Fibroblast of skin of left biceps (primary cell): Measurements from ENCODE around the gene MEF2A.

Experiments
- DNase-seq, 2 experiments: peaks; one replicate each; pipeline ENCODE4 v3.0.0-alpha.2; 2013; ENCODE audit warnings: low read depth in 2 of 2

MEF2A gene

DNA sequence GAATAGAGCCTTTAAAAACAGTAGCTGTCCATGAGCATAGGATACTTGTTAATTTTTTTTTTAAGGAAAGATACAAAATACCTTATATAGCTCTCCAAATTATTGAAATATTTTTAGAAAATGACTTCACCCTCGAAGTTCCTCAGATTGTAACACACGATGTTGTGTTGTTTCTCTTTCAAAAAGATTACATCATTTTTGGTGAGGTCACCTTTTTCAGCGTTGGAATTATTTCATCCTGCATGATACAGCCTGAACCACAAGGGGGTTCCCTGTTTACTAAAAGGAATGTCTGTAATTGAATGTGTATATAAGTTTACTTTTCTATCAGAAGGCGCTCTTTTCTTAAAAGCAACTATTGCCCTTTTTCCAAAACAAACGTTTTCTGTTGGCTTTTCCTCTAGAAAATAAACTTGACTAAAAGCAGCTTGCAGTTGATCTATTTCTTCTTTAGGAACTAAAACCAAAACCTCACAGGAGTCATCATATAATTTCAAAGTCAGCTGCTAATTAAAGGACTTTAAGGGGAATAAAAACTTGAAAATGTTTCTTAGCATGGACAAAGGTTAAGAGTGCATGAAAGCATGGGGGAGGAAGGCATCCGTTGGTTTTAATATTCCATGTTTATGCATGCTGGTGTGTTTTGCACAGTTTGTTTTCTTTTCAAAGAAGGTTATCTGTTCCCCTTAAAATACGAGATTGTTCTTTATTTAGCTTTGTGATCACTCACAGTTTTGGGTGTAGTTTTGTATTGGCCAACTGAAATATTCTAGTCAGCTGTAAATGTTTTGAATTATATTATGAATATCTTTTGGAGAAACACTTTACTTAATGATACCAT is 138.0 kb downstream of the MEF2A start:
- peak; percentile 78 to 81 for DNase-seq

DNA sequence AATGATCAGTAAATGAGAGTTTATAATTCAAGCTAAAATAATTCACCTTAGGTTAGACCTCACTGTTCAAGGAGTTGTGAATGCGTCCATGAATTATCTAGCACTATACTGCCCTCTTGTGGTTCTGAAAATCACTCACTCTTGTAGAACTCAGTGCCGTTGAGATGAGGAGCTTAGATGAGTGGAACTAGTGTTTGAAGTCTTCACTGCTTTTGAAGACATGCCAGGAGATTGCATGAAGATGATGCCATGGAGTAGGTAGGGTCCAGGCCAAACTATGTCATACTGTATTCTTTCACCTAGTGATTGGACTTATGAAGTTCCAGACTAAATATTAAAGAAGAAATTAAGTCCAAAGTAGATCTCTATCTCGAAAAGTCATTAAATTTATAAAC is 138.7 kb downstream of the MEF2A start:
- DNase-seq = peak; percentile 59 to 62

DNA sequence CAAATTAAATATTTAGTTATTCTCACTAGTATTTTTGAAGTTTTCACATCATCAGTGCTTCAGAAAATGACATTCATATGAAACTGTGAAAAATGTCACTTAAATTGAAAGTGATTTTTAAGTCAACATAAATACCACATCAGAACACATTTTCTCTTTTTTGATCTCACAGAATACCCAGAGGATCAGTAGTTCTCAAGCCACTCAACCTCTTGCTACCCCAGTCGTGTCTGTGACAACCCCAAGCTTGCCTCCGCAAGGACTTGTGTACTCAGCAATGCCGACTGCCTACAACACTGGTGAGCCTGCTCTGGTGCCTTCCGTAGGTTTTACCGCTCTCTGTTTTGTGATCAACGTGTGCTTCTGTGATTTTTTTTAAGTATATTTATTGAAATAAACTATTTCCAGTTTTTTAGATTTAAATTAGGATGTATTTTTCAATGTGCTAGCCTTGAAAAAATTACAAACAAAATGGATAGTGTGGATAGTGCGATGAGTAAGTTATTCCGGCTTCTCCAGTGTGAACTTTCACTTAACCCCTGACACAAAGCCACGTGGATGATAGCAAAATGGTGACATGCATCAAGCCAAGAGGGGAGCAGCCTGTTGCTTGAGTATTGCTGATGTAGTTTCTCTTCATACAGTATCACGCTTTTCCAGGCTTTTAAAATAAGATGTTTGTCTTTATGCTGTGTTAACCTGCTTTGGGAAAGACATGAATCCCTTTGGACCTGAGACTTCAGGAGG is 140.9 kb downstream of the MEF2A start:
- no peak for DNase-seq

DNA sequence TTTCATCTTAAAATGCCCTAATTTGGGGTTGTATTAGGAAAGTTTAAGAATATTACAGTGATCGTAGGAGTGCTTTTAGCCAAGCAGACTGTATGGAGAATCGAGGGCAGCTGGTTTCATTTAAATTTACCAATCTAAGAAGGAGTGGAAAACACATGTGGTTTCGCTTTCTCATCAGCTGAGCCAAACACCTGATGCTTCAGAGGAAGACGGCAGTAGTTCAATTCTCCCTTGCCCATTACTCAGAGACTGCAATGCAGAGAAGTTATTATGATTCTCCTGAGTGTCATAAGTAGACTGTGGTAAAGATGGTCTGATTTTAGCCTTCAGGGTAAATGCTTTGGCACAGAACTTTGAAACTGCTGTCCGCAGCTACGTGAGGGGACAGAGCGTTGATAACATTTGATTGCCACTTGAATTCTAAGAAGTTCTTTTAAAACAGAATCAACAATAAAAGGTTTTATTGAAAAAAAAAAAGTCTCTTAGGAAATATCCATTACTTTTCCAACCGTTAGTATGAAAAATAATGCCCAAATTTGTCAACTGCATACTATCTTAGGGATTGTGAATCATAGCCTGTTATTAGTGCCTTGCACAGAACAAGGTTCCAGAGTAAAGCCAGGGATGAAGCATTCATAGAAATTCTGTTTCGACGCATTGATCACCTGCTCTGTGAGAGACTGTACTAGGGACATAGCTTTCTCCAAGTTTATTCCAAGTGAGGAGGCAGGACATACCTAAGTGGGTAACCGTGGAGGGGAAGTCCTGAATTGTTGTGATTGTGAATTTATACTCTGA is 141.9 kb downstream of the MEF2A start:
- no peak for DNase-seq

DNA sequence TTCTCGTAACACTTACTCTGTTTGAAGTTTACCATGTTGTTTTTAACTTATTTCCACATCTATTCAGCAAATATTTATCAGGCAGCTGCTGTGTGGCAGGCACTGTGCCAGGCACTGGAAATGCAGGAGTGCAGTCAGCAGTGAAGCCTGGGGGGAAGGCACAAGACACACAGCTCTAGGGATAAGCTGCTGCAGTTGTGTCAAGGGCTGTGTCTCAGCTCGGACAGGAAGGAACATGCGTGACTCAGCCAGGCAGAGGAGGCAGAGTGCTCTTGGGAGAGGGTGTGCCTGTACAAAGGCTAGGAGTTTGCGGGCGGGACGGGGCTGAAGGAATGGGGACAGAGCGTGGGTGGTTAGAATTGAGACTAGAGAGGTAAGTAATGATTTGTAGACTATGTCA is 142.8 kb downstream of the MEF2A start:
- DNase-seq = no peak

DNA sequence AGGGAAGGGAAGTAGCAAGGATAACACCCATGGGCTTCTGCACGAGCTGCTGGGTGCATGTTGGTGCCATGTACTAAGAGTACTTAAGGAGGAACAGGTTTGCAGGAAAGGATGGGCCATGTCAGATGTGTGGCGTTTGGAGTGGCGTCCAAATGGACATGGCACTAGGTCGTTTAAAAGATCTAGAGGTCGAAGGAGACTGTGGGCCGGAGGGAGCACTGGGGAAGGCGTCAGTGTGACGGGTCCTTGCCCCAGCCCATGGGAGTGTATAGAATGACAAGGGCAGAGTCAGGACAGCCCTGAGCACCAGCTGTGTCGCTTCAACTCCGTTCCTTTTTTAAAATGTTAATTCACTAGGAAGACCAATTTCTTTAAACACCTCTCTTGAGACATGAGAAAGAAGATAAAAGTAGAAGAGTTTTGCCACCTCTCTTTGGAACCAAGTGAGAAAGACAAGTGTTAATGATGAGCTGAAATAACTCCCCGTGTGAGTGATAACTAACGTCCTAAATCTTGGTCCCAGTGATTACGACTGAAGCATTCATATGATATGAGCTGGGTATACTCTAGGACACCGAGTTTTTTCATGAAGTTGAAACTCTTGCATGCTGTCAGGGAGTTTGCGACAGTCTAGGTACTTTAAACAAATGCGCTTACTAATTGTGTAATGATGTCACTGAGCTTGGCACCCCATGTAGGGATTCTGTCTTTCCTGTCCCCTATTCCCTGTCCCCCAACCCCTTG is 143.6 kb downstream of the MEF2A start:
- no peak for DNase-seq

DNA sequence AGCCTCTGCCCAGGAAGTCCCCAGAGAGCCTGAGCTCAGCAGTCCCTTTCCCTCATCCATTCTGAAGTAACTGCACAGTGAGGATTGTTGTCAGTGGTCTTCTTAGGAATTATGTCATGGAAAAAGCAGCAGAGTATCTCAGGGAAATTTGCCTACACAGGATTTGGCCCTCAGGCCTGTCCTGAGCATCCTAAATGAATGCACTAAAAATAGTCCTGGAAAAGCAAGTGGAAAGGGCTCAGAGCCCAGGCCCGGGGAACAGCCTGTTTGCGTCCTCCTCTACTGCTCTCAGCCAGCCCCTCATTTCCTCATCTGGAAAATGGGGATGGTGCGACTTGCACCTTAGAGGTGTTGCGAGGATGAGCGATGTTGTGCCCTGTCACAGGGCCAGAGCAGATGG is 145.8 kb downstream of the MEF2A start:
- no peak for DNase-seq

DNA sequence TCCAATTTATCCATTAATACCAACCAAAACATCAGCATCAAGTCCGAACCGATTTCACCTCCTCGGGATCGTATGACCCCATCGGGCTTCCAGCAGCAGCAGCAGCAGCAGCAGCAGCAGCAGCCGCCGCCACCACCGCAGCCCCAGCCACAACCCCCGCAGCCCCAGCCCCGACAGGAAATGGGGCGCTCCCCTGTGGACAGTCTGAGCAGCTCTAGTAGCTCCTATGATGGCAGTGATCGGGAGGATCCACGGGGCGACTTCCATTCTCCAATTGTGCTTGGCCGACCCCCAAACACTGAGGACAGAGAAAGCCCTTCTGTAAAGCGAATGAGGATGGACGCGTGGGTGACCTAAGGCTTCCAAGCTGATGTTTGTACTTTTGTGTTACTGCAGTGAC is 146.6 kb downstream of the MEF2A start:
- DNase-seq = no peak

DNA sequence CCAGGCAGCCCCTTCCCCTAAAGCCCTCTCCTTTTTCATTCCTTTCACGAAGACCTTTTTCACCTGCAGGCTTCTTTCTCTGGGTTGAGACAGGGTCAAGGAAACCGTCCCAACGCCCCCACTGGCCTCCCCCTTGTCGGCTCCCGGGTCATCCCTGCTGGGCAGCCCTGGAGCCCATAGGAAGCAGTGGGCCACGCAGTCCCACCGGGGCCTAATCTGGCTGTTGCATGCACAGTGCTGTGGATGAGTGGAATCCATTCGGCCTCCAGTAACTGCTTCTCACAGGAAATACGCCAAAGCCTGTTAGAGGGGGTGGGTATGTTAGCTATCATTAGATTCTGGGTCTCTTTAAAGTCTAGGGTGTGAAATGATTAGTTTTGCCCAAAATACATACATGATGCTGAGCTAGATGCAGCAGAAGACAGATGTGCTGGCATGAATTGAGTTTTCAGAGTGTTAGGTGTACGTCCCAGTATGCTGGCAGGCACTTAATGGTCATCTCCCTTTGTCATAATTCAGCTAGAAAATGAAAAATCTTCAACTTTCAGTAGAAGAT is 150.8 kb downstream of the MEF2A start:
- no peak for DNase-seq

DNA sequence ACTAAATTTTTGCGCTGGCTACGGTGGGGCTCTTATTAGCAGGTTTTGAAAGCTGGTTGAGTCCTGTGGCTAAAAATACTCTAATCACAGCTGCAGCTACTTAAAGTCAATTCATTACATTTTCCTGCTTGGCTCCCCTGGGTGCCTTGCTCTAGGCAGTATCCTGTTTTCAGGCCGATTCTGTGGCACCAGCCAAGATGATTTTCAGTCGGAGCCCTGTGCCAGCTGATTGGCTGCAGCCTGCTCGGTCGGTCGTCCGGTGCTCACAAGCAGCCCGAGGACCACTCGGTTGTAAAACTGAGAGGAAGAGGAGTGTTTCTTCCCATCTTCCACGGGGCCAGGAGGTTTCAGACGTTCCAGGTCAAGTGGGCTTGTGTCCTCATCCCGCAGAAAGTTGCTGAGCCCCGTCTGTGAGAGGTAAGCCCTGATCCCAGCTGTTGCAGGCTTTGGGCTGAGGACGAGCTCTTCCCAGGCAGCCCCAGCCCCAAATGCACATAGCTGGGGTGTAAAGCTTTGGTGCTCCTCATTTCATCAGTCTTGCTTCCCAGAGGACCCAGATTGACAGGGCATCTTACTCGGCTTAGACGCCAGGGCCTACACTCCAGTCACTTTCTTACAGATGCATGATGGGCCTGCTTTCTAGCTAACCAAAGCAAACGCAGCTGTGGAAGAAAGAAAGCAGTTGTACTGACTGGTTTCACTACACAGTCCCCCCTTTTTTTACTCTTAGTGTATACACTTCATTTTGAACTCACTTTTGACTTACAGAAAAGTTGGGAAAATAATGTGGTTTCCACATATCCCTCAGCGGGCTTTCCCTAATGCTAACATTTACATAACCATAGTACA is 151.6 kb downstream of the MEF2A start:
- DNase-seq = no peak

DNA sequence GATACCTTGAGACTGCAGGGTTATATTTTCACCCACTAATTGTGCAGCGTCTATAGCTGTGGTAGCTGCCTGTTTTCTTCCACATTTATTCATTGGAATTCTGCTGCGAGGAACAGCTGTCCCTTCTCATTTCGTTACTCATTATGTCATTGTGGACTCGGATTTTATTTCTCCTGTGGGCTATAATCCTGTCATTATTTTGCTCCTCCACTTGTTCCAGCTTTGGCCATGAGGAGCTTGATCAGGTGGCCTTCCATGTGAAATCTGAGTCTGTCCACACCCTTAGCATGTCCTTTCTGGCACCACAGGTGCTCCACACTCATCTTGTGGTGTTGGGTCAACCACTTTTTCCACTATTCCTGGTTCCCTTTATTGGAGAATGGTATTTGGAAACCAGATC is 152.6 kb downstream of the MEF2A start:
- DNase-seq = no peak

DNA sequence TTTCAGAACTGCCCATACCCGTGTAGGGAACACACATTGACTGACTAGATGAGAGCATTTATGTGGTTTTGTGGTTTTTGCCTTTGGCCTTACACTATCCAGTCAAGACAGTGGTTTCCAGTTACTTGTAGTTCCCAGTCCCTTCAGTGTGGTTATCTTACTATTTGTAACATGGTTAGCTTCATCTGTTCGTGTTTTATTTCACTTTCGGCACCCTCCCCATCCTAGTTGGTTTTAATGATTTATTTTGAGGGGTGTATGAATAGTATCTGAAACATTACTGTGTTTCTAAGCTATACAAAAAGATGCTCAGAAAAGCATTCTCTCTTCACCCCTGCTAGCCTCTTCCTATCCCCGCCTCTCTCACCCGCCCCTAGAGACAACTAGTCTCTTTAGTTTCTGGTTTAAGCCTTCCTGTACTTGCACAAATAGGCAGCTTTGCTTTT is 153.3 kb downstream of the MEF2A start:
- peak; percentile 49 for DNase-seq

DNA sequence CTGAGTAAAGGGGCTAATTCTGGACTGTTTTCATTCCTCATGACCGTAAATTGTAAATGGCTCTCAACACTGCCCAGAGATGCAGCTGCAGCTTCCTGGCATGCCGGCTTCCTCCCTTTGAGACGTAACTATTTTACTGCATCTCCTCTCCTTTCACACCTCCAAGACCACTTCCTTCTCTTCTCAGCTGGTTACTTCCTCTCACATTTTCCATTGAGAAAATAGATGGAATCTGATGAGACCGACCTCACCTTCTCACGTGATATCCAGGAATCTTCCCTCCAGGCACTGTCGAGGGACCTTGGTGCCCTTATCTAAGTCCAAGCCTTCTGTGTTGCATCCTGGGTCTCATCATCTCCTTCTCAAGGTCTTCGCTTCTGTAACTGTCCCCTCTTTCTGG is 154.7 kb downstream of the MEF2A start:
- no peak for DNase-seq

DNA sequence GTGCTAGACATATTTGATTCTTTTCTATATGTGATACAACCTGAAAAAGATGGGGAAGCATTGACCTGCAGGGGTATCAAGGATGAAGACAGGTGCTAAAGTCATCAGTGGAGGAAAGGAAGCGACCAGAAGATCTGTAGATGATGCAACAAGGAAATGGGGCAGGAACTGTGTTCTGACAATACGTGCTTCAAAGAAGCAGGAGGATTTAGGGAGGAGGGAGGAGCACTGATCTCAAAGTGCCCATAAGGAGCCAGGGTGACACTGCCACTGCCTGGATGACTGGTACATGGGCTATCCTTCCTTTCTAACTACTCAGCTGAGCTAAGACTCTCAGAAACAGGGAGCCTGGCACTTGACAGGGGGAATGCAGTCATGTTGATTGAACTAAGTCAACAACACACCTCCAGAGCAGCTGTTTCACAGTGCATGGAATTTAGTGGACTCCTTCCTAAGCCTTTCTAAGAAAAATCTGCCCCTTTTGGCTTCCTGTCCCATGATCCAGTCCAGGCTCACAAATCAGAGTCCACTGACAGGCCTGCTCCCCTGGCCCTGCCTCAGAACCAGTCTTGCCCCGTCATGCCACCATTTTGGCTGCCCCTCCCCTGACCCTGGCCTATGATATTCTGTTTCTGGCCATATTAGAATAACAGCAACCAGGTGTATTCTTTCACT is 155.5 kb downstream of the MEF2A start:
- DNase-seq = no peak

DNA sequence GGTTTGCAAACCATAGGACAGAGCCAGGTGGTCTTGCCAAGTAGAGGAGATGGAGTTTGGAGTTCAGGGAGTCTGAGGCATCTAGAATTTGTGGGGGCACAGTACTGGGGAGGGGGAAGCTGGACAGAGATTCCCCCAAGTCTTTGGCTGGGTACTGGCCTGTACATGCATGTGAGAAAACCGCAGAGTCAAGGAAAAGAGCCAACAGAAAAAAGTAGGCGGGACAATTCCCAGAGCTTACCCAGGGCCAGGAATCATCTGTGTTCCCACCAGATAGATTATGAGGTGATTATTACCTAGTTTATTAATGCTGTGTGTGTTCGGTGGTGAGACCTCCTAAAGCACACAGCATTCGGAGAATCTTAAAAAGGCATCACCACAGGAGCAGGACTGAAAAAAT is 156.1 kb downstream of the MEF2A start:
- DNase-seq = no peak

DNA sequence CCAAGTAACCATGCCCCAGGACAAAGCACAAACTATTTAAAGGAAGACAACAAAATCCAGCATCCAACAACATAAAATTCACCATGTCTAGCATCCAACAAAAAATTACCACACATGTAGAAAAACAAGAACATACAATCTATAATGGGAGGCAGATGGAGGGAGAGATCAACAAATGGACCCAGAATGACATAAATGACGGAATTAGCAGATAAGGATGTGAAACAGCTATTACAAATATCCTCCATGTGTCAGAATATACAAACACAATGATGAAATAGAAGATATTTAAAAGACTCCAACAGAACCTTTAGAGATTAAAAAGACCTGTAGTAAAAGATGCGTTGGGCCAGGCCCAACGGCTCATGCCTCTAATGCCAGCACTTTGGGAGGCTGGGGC is 156.6 kb downstream of the MEF2A start:
- DNase-seq = no peak

DNA sequence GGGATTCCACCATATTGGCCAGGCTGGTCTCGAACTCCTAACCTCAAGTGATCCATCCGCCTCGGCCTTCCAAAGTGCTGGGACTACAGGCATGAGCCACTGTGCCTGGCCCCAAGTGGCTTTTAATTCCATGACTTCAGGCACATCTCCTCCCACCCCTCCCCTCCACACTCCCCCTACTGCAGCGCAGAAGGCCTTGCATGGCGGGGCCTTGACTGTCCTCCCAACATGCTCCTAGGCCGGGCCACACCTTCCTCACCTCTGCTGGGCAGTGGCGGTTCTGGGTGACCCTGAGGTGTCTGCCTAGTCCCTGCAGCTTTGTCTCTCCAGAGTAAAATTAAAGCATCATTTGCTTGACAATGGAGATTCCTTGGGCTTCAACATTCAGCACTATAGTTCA is 160.5 kb downstream of the MEF2A start:
- DNase-seq = no peak

DNA sequence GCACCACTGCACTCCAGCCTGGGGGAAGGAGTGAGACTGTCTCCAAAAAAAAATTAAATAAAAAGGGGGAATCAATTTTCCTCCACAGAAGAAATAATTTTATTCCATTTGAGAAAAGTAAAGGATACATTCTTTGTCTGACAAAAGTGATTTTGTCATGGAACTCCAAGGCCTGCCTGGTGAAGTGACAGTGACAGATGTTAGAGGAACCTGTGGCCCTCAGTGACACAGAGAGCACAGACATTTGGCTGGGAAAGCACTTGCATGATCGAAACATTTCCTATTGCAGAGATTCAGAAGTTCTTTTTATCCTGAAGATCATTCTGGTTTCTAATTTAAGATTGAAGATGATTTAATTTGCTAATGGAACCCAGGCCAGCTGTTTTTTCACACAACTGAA is 161.5 kb downstream of the MEF2A start:
- DNase-seq = no peak

DNA sequence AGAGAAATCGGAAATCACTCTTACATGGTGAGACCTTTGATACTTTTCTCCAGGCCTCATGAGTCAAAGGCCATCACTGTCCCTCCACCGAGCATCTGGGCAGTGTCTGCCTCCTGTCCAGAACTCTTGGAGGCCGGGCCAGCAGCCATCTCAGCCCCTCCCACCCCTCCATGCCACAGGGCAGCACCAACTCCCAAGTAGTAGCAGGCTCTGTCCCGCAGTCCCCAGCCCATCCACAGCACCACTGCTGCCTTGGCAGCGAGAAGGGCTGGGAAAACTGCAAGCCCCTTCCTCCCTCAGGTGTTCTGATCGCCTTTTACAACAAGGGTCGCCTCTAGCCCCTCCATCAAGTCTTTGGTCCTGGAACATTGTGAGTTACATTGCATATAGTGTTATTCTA is 161.9 kb downstream of the MEF2A start:
- no peak for DNase-seq

DNA sequence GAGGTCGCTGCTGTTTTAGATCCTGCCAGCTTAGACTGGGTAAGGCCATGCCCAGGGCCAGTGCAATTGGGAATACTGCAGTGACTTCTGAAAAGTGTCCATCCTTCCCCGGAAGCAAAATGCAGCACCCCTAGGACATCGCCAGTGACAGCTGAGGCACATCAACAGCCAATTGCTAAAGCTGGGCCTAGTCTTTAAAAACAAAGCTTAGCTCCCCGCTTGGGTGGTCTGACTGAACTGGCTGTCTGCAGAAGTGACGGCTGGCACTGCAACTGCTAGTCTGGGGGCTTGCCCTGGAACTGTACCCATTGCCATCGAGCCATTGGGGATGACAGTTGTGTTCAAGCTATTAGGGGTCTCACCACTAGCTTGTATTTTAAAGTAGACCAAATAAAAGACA is 163.1 kb downstream of the MEF2A start:
- DNase-seq = no peak
